ENCODE measurements around the gene SLC25A1. TPM values are rescaled to one million over a fixed set of nuclear protein-coding genes. Genes with fewer than 3 reads are reported as not detected.

The SLC25A1 gene
- total and polyA plus RNA-seq, 10 of the 15 experiments (the other 5 are each of a cell fraction or from before 2014, with no cell fraction given), result 2.3 to 79.0 (median 30.3) TPM

DNA sequence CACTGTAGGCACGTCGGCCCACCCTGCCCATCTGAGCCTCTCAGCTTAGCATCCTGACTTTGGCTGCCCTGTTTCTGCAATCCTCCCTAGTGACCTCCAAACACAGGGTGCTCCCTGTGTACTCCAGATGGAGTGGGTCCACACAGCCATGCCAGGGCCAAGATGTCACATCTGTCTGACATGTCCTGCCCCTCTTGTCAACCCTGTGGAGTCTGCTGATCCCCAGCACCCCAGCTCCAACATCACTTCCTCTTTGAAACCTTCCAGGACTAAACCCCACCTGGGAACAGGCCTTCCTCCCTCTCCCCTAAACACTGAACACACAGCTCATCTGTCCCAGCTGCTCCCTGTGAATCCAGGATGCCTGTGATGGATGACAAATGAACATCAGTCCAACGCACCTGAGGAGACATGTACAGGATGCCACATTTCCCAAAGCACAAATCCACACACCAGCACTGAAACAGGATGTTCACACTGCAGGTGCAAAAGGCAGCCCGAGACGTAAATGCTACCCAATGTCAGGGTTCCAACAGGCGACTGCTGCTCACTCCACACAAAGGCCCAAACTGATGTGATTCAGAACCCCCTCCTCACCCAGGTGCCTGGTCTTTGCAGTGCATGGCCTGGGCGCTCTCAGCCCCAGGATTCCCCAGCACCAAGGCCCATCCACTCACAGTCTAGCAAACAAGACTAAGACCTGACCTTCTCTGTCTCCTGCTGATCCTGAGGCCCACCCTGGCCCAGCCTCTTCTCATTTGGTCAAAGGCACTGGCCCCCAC, 49.4 kb downstream of the SLC25A1 start:
- H3K27ac ChIP-seq (ENCODE audit: control insufficient read depth, insufficient read depth), result no peak overlapping the region
- CTCF ChIA-PET, result no interaction called here
- H4K20me1 ChIP-seq (ENCODE audit: control insufficient read depth, insufficient read depth), result no peaks in the 10 kb centered on the region
- no peaks in the 10 kb centered on the region; a peak in 1 of 4 replicates for H3K27me3 ChIP-seq (replicated peaks in 1 of 2; ENCODE audit: control insufficient read depth in 2 of 2, insufficient read depth in 2 of 2, low read length in 1 of 2)
- H3K36me3 ChIP-seq (ENCODE audit: control insufficient read depth in 2 of 2, insufficient read depth in 2 of 2, low read length in 1 of 2), result peaks cover 0 to 3% of the 10 kb centered on the region in 2 experiments; a peak in 1 of 4 replicates
- no peaks in the 10 kb centered on the region for H3K79me2 ChIP-seq (ENCODE audit: control insufficient read depth, insufficient read depth, low read length)
- no peak overlapping the region for H3K4me3 ChIP-seq
- no peaks in the 10 kb centered on the region for H3K4me1 ChIP-seq (ENCODE audit: control insufficient read depth, insufficient read depth, low read length)
- WGBS (ENCODE audit: insufficient coverage, insufficient replicate concordance, low lambda C conversion rate, missing lambda C conversion rate), result 49% methylated on average over 7 of the region's 7 CpGs
- POLR2A ChIA-PET, result no interaction called here
- FAIRE-seq, result no peak
- no peak for ATAC-seq
- intact Hi-C loops (cut with micrococcal nuclease; ENCODE audit: unreplicated experiment) (no loop called here), in situ Hi-C loops (cut with MboI) (no loop called here)
- no peak overlapping the region for H3K9ac ChIP-seq (ENCODE audit: control insufficient read depth, insufficient read depth, low read length)
- DNase-seq (ENCODE audit: low read depth, low spot score), result no peak
- no peak overlapping the region for H2AFZ ChIP-seq (ENCODE audit: control insufficient read depth, low read depth, low read length)
- H3K4me2 ChIP-seq (ENCODE audit: control insufficient read depth, insufficient read depth), result no peak overlapping the region
- RAD21 ChIA-PET (ENCODE audit: unreplicated experiment), result no interaction called here
- no TSS peak for BruUV-seq (replicated peaks)
- H3K9me3 ChIP-seq (replicated peaks; ENCODE audit: control insufficient read depth, insufficient read depth, low read length), result no peaks in the 10 kb centered on the region
- TF ChIP-seq YBX1 (IDR thresholded peaks at IDR 0.05) (no peak), RAD21 (IDR thresholded peaks at IDR 0.05; ENCODE audit: insufficient read depth, low read depth, low read length) (no peak), ZNF217 (IDR thresholded peaks at IDR 0.05) (no peak), JUND (IDR thresholded peaks at IDR 0.05; ENCODE audit: low read depth, low read length) (no peak), HDAC2 (IDR thresholded peaks at IDR 0.05) (no peak)
- TF ChIP-seq, protein P1, sequence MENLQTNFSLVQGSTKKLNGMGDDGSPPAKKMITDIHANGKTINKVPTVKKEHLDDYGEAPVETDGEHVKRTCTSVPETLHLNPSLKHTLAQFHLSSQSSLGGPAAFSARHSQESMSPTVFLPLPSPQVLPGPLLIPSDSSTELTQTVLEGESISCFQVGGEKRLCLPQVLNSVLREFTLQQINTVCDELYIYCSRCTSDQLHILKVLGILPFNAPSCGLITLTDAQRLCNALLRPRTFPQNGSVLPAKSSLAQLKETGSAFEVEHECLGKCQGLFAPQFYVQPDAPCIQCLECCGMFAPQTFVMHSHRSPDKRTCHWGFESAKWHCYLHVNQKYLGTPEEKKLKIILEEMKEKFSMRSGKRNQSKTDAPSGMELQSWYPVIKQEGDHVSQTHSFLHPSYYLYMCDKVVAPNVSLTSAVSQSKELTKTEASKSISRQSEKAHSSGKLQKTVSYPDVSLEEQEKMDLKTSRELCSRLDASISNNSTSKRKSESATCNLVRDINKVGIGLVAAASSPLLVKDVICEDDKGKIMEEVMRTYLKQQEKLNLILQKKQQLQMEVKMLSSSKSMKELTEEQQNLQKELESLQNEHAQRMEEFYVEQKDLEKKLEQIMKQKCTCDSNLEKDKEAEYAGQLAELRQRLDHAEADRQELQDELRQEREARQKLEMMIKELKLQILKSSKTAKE (IDR thresholded peaks at IDR 0.05; ENCODE audit: low read depth, poor library complexity, severe bottlenecking), result no peak
- SMC1A ChIA-PET (ENCODE audit: uncharacterized antibody, unreplicated experiment), result no interaction called here

Data from GM12878 (cell line).